Endothelial cell (in vitro differentiated cells): ENCODE results near the gene ATF4. TPM values are rescaled to one million over a fixed set of nuclear protein-coding genes. Genes with fewer than 3 reads are reported as not detected.

ENCODE experiments used
- DNase-seq: peaks from one replicate; pipeline ENCODE4 v3.0.0; 2021; ENCODE audit warnings: low spot score
- H3K27ac Mint-ChIP-seq: one replicate; pipeline ENCODE4 v1.8.0; 2021; ENCODE audit warnings: mixed read lengths, inconsistent platforms; ENCODE audit not compliant: unreplicated experiment
- H3K27me3 Mint-ChIP-seq: one replicate; pipeline ENCODE4 v1.8.0; 2021; ENCODE audit warnings: mild to moderate bottlenecking, moderate library complexity, mixed read lengths, inconsistent platforms; ENCODE audit not compliant: unreplicated experiment
- H3K36me3 Mint-ChIP-seq: one replicate; pipeline ENCODE4 v1.8.0; 2021; ENCODE audit warnings: mild to moderate bottlenecking, low read depth, mixed read lengths, inconsistent platforms; ENCODE audit not compliant: unreplicated experiment
- H3K4me1 Mint-ChIP-seq: one replicate; pipeline ENCODE4 v1.8.0; 2021; ENCODE audit warnings: mild to moderate bottlenecking, mixed read lengths, inconsistent platforms; ENCODE audit not compliant: unreplicated experiment
- H3K4me3 Mint-ChIP-seq: one replicate; pipeline ENCODE4 v1.8.0; 2021; ENCODE audit warnings: mild to moderate bottlenecking, mixed read lengths, inconsistent platforms; ENCODE audit not compliant: unreplicated experiment
- H3K9me3 Mint-ChIP-seq: one replicate; pipeline ENCODE4 v1.8.0; 2021; ENCODE audit warnings: mixed read lengths, inconsistent platforms; ENCODE audit not compliant: unreplicated experiment
- CTCF ChIP-seq: fragments of 200-600 bp; sonication (generic); IDR thresholded peaks from one replicate; pipeline ENCODE4 v1.5.0; 2021; ENCODE audit warnings: antibody characterized with exemption; ENCODE audit not compliant: unreplicated experiment
- total RNA-seq: library from RNA; stranded (reverse); fragmentation: NEBNext Ultra II Directional; extraction: Animal tissue kit (Norgen Biotek cat#: 25700); gene quantifications from one replicate; pipeline ENCODE4 v1.2.1, GENCODE V29; 2021; ENCODE audit not compliant: unreplicated experiment

The ATF4 gene
- total RNA-seq, 1 donor from 2014 or later = 312 TPM

DNA sequence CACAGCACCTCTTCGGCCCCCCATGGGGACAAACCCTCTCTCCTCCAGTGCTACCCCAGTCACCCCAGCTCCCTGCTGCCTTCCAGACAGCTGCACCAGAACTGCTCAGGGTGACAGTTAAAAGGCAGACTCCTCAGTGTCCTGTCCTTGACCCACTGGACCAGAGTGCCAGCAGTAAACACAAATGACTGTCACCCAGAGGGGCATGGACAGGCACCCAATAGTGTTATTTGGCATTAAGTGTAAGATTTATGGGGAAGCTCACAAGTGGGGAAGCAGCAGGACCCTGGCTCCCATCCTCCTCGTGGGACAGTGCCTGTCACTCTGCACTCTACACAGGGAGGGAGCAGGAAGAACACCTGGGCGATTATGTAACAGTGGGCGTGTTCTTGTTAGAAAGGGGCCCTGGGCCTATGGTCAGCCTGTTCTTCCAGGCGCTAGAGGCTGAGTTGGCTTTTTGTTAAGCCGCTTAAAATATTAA lies 7.2 kb downstream of the ATF4 start:
- Mint-ChIP-seq H3K4me1 (peaks cover 57% of the 10 kb centered on the region), H3K27me3 (peaks cover 7% of the 10 kb centered on the region), H3K9me3 (no peaks in the 10 kb centered on the region), H3K27ac (no peak overlapping the region), H3K36me3 (peaks cover 32% of the 10 kb centered on the region), H3K4me3 (peak overlapping the region; percentile 59)
- DNase-seq = no peak
- TF ChIP-seq CTCF = no peak

DNA sequence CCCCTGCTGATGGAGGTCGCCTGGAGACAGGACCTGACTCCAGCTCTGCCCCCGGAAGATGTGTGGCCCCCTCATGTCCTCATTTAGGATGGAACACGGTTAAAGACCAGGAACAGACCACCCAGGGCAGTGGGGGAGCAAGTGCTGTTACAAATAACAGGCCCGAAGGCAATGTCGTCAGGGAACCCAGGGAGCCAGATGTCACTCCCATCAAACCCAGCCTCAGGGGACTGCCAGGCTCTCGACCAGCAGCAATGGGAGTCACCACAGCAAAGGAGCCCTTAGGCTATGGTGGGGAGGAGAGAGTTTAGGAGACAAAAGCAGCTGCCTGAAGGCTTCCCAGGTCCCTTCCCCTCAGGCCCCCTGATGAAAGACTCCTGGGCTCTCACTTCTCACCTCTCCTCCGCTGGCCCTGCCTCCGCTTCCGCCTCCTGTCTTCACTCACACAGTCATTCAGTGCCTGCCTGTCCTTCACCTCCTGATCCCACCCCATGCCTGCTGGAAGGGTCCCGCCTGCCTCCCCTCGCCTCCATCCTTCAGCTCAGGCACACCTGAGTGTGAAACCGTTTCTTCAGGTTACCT lies 7.8 kb downstream of the ATF4 start:
- no peak overlapping the region for H3K27ac Mint-ChIP-seq
- no peak for TF ChIP-seq CTCF
- no peaks in the 10 kb centered on the region for H3K9me3 Mint-ChIP-seq
- no peak overlapping the region for H3K4me3 Mint-ChIP-seq
- H3K4me1 Mint-ChIP-seq = peaks cover 56% of the 10 kb centered on the region
- H3K27me3 Mint-ChIP-seq = peaks cover 2% of the 10 kb centered on the region
- DNase-seq = no peak
- H3K36me3 Mint-ChIP-seq = peaks cover 26% of the 10 kb centered on the region

DNA sequence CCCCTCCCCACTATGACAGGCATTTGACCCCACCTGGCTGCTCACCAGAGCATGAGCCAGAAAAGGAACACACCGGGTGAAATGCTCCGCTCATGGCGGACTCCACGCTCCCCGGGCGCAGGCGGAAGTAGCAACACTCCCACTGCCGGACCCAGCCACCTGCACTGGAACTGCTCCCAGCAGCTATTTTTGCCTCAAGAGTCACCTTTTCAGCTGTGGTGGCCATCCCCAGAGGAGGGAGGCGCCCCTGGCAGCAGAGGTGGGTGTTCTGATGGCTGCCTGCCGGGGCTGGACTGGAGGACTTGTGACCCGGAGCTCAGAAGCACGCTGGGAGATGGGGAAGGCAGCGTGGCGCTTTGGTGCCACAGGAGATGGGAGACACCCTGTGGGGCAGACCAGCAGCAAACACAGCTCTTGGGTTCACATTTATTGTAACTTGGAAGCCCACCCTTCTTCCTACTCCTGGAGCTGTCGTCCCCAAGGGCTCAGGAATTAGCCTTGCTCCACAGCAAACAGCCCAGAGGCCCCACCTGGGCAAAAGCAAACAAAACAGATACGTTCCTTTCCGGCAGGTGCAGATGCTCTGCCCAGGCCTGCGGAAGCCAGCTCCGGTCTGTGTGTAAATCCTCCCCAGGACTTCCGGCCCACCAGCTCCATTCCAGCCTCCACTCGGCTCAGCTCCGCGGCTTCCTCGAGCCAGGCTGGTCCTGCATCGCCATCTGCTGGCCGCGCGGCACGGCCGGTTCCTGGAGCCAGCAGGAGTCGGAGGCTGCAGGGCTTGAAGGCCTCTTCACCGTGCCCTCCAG lies 8.5 kb downstream of the ATF4 start:
- peak; percentile 86 for TF ChIP-seq CTCF
- no peaks in the 10 kb centered on the region for H3K27me3 Mint-ChIP-seq
- peaks cover 22% of the 10 kb centered on the region for H3K36me3 Mint-ChIP-seq
- no peak overlapping the region for H3K4me3 Mint-ChIP-seq
- H3K4me1 Mint-ChIP-seq = peaks cover 55% of the 10 kb centered on the region
- DNase-seq = peak; percentile 93
- no peaks in the 10 kb centered on the region for H3K9me3 Mint-ChIP-seq
- no peak overlapping the region for H3K27ac Mint-ChIP-seq

DNA sequence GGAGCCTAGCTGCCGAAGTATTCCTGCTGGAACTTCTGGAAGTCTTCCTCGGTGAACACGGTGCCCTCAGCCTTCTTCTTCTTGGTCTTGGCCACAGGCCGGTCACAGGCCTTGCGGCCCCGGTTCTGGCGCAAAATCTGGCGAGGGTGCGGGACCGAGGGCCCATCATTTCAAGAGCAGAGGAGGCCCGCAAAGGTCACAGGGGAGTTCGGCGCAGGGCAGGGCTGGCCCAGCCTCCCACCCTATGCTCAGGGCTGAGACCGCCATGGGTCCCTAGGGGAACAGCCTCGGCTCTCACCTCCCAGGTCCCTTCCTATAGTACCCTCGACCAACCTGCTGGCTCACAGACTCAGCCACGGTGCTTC lies 9.1 kb downstream of the ATF4 start:
- Mint-ChIP-seq H3K4me1 (peaks cover 58% of the 10 kb centered on the region), H3K4me3 (no peak overlapping the region), H3K27me3 (peaks cover 3% of the 10 kb centered on the region), H3K27ac (no peak overlapping the region), H3K36me3 (peaks cover 22% of the 10 kb centered on the region), H3K9me3 (no peaks in the 10 kb centered on the region)
- peak; percentile 6 for TF ChIP-seq CTCF
- DNase-seq = no peak

DNA sequence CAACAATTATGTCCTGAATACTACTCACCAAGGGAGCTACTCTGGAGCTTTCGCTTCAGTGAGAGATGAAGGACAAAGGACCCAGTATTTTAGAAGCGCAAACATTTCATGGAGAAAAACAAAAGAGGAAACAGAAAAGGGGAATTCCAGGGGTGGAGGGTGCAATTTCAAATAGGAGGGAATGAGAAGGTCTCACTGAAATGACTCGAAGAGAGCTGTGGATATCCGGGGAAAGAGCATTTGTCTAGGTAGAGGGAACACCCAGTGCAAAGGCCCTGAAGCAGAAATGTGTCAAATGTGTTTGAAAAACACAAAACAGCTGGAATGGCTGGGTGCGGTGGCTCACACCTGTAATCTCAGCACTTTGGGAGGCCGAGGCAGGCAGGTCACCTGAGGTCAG lies 9.8 kb downstream of the ATF4 start:
- no peak for TF ChIP-seq CTCF
- peaks cover 52% of the 10 kb centered on the region for H3K4me1 Mint-ChIP-seq
- peak overlapping the region; percentile 3 for H3K4me3 Mint-ChIP-seq
- peaks cover 15% of the 10 kb centered on the region for H3K36me3 Mint-ChIP-seq
- no peak overlapping the region for H3K27ac Mint-ChIP-seq
- H3K9me3 Mint-ChIP-seq = no peaks in the 10 kb centered on the region
- H3K27me3 Mint-ChIP-seq = peaks cover 3% of the 10 kb centered on the region
- DNase-seq = no peak
